GM18519 (cell line): ENCODE measurements around the gene C14orf39.
"Not testable (repeated sequence)": the region's sequence is repeated elsewhere in the genome, so short reads cannot be mapped to it uniquely, and the experiment has no call there.

ENCODE experiments used
- ATAC-seq: cut with Tn5 transposase; IDR thresholded peaks from one replicate; pipeline ENCODE4 v1.9.1; 2021; ENCODE audit warnings: mild to moderate bottlenecking, moderate library complexity; ENCODE audit not compliant: unreplicated experiment, low FRiP score

Gene C14orf39

DNA sequence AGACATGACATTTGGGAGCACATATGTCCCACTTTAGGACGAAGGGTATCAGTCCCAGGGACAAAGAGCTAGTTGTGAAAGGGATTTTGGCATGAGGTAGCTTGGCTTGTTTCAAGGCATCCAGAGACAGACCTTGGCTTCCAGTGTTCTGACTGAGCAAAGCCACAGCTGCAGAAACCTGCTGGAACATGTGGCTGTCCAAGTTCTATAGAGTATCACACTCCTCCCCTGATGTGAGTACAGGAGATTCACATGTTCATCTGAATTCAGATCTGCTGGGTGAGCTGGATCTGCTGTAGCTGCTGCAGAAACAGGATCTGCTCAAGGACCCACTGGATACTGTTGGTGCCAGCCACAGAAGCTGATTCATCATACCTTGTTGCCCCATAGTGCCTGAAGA, 10.1 kb upstream of the C14orf39 start:
- no peak for ATAC-seq

DNA sequence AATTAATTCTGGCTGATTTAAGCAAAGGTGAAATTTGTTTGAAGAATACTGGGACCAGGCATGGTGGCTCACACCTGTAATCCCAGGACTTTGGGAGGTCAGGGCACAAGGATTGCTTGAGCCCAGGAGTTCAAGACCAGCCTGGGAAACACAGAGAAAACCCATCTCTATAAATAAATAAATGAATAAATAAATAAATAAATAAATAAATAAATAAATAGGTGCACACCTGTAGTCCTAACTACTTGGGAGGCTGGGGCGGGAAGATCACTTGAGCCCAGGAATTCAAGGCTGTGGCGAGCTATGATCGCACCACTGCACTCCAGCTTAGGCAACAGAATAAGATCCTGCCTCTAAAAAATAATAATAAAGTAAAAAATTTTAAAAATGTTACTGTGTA, 4.4 kb upstream of the C14orf39 start:
- no peak for ATAC-seq

GRCh38 chr14:60488175-60488574, 2.3 kb upstream of the C14orf39 start:
- ATAC-seq: no peak

DNA sequence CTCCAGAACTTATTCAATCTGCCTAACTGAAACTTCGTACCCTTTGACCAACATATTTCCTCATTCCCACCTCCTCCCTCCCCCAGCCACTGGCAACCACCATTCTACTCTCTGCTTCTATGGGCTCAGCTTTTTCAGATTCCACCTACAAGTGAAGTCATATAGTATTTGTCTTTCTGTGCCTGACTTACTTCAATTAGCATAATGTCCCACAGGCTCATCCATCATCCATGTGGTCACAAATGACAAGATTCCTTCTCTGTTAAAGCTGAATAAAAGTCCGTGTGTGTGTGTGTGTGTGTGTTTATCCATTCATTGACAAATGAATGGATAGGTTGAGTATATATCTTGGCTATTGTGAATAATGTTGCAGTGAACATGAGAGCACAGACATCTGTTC, 1.3 kb upstream of the C14orf39 start:
- no peak for ATAC-seq

GRCh38 chr14:60485057-60485597, 736 bp downstream of the C14orf39 start:
- no peak for ATAC-seq

DNA sequence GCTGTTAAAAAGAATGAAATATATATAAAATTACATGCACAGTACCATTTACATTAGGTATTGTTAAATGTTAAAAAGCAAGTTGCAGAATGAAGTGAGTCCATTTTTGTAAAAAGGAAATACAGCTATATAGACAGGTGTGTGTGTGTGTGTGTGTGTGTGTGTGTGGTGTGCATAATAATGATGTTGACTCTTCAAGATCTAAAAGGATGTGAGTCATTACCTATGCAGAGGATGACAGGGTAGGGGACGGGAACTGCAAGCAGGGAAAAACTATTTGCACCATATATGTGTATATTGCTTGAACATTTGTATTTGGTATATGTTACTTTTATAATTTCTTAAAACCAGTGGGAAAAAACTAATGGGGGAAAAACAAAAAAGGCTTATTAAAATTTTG, 3.1 kb downstream of the C14orf39 start:
- ATAC-seq: no peak

GRCh38 chr14:60480248-60480647, 5.6 kb downstream of the C14orf39 start:
- ATAC-seq: not testable (repeated sequence)

GRCh38 chr14:60455875-60456274, 30.0 kb downstream of the C14orf39 start:
- no peak for ATAC-seq

- no peak for ATAC-seq
Measured at GRCh38 chr14:60430276-60430675, 55.6 kb downstream of the C14orf39 start.

DNA sequence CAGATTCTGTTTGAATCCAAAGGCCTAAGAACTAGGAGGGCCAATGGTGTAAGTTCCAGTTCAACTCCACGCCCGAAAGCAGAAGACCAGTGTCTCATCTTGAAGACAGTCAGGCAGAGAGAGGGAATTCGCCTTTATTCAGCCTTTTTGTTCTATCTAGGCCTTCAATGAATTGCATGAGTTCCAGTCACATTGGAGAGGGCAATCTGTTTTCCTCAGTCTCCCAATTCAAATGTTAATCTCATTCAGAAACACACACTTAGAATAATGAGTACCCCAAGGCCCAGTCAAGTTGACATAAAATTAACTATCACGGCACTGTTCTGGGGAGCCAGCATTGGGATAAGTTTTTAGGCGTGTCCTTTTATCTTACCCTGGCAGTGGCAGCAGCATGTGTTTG, 65.8 kb downstream of the C14orf39 start:
- ATAC-seq: no peak

GRCh38 chr14:60397550-60397949, 88.3 kb downstream of the C14orf39 start:
- not testable (repeated sequence) for ATAC-seq

GRCh38 chr14:60396718-60397343, 89.0 kb downstream of the C14orf39 start:
- ATAC-seq: no peak
